Testis (tissue), 2 donors: ENCODE measurements around the gene GSTCD.

Experiments
- CTCF ChIP-seq, 3 experiments: fragments of 450-650 bp in 2 of 3; fragments of 200-600 bp in 1 of 3; sonication (generic) in 1 of 3; IDR thresholded peaks; one replicate each; pipeline ENCODE4 v1.5.1; 2016 to 2019; ENCODE audit warnings: antibody characterized with exemption in 3 of 3, mild to moderate bottlenecking in 2 of 3, moderate library complexity in 1 of 3
- POLR2A ChIP-seq: fragments of 450-650 bp; IDR thresholded peaks from one replicate; pipeline ENCODE4 v1.6.1; 2017; ENCODE audit warnings: antibody characterized with exemption, mild to moderate bottlenecking, moderate library complexity

- no peak for TF ChIP-seq CTCF (IDR thresholded peaks at IDR 0.05)
- no peak for TF ChIP-seq POLR2A
Measured at GRCh38 chr4:105709081-105709450, 482 bp downstream of the GSTCD start.
